Neural progenitor cell (in vitro differentiated cells): ENCODE measurements around the gene UNC5A. TPM values are rescaled to one million over a fixed set of nuclear protein-coding genes. Genes with fewer than 3 reads are reported as not detected.
A peak's percentile ranks its signal among the peaks of the same experiment; 100 is the strongest.

Experiments
- DNase-seq: peaks from one replicate; pipeline ENCODE4 v3.0.0-alpha.2; 2016; ENCODE audit warnings: low spot score
- H2AFZ ChIP-seq: fragments of 200-600 bp; sonication (generic); replicated peaks from 2 replicates; pipeline ENCODE4 v1.6.1; 2016; ENCODE audit warnings: antibody characterized with exemption
- H3F3A ChIP-seq: fragments of 200-600 bp; sonication (generic); 2 replicates; pipeline ENCODE4 v1.6.1; 2016; ENCODE audit warnings: antibody characterized with exemption, low read depth
- H3K27ac ChIP-seq: fragments of 200-600 bp; sonication (generic); 2 replicates; pipeline ENCODE4 v1.5.1; 2016; ENCODE audit warnings: mild to moderate bottlenecking
- H3K27me3 ChIP-seq: fragments of 200-600 bp; sonication (generic); 2 replicates; pipeline ENCODE4 v1.6.1; 2016; ENCODE audit warnings: mild to moderate bottlenecking, moderate library complexity
- H3K36me3 ChIP-seq: fragments of 200-600 bp; sonication (generic); 2 replicates; pipeline ENCODE4 v1.5.1; 2016
- H3K4me1 ChIP-seq: fragments of 200-600 bp; sonication (generic); 2 replicates; pipeline ENCODE4 v1.6.1; 2016; ENCODE audit warnings: mixed run types
- H3K4me2 ChIP-seq: fragments of 200-600 bp; sonication (generic); 2 replicates; pipeline ENCODE4 v1.6.1; 2016
- H3K4me3 ChIP-seq: fragments of 200-600 bp; sonication (generic); 2 replicates; pipeline ENCODE4 v1.5.1; 2016
- H3K79me2 ChIP-seq: fragments of 200-600 bp; sonication (generic); 2 replicates; pipeline ENCODE4 v1.6.1; 2016; ENCODE audit warnings: low read depth
- H3K9ac ChIP-seq: fragments of 200-600 bp; sonication (generic); 2 replicates; pipeline ENCODE4 v1.6.1; 2016
- H3K9me3 ChIP-seq: fragments of 200-600 bp; sonication (generic); 2 replicates; pipeline ENCODE4 v1.5.1; 2016; ENCODE audit warnings: low read depth
- H4K20me1 ChIP-seq: fragments of 200-600 bp; sonication (generic); 2 replicates; pipeline ENCODE4 v1.6.1; 2016; ENCODE audit warnings: low read depth
- H3K27ac Mint-ChIP-seq: 3 replicates; pipeline ENCODE4 v1.8.0; 2021; ENCODE audit warnings: mixed read lengths
- H3K27me3 Mint-ChIP-seq: 2 replicates; pipeline ENCODE4 v1.8.0; 2022; ENCODE audit warnings: low read depth, mild to moderate bottlenecking, inconsistent platforms, moderate library complexity, mixed read lengths; ENCODE audit not compliant: insufficient read depth
- H3K36me3 Mint-ChIP-seq: 3 replicates; pipeline ENCODE4 v1.8.0; 2021; ENCODE audit warnings: mixed read lengths
- H3K4me1 Mint-ChIP-seq: 3 replicates; pipeline ENCODE4 v1.8.0; 2021; ENCODE audit warnings: mixed read lengths
- H3K4me3 Mint-ChIP-seq: 3 replicates; pipeline ENCODE4 v1.8.0; 2021; ENCODE audit warnings: mild to moderate bottlenecking, moderate library complexity, mixed read lengths
- H3K9me3 Mint-ChIP-seq: 3 replicates; pipeline ENCODE4 v1.8.0; 2020; ENCODE audit warnings: mixed read lengths
- CTCF ChIP-seq: fragments of 200-600 bp; sonication (generic); IDR thresholded peaks from 2 replicates; pipeline ENCODE4 v1.5.1; 2017; ENCODE audit warnings: antibody characterized with exemption, mild to moderate bottlenecking
- EZH2 ChIP-seq: fragments of 200-600 bp; sonication (generic); IDR thresholded peaks from 2 replicates; pipeline ENCODE4 v1.6.1; 2017; ENCODE audit warnings: antibody characterized with exemption, mild to moderate bottlenecking, moderate library complexity
- EZH2phosphoT487 ChIP-seq: fragments of 200-600 bp; sonication (generic); IDR thresholded peaks from 2 replicates; pipeline ENCODE4 v1.6.1; 2017; ENCODE audit warnings: antibody characterized with exemption
- total RNA-seq: library from RNA; depleted of rRNA; stranded (reverse); fragments of >200 nt; gene quantifications from 2 replicates; pipeline ENCODE4 v1.2.3, GENCODE V29; 2015; ENCODE audit warnings: low replicate concordance

UNC5A gene
- total RNA-seq, 1 donor from 2014 or later, result 1.2 TPM

GRCh38 chr5:176874198-176874780 is 63.9 kb downstream of the UNC5A start:
- Histone ChIP-seq H2AFZ (no peak overlapping the region), H3K27ac (no peak overlapping the region), H3K4me2 (no peak overlapping the region), H3K9me3 (no peaks in the 10 kb centered on the region), H3K27me3 (no peaks in the 10 kb centered on the region), H3K9ac (no peak overlapping the region), H3K4me1 (peaks cover 5% of the 10 kb centered on the region), H3K4me3 (no peak overlapping the region), H3K79me2 (no peaks in the 10 kb centered on the region), H4K20me1 (no peaks in the 10 kb centered on the region), H3F3A (no peaks in the 10 kb centered on the region), H3K36me3 (no peaks in the 10 kb centered on the region)
- H3K9me3 Mint-ChIP-seq, result no peaks in the 10 kb centered on the region
- peaks cover 25% of the 10 kb centered on the region for H3K4me1 Mint-ChIP-seq
- no peak for TF ChIP-seq EZH2phosphoT487
- no peak for DNase-seq
- no peak overlapping the region for H3K27ac Mint-ChIP-seq
- no peaks in the 10 kb centered on the region for H3K36me3 Mint-ChIP-seq
- H3K27me3 Mint-ChIP-seq, result peaks cover 26% of the 10 kb centered on the region
- H3K4me3 Mint-ChIP-seq, result no peak overlapping the region

- Histone ChIP-seq H3K36me3 (no peaks in the 10 kb centered on the region), H3K9ac (no peak overlapping the region), H3K9me3 (no peaks in the 10 kb centered on the region), H3F3A (no peaks in the 10 kb centered on the region), H3K79me2 (no peaks in the 10 kb centered on the region), H3K27ac (no peak overlapping the region), H4K20me1 (no peaks in the 10 kb centered on the region), H2AFZ (no peak overlapping the region), H3K27me3 (no peaks in the 10 kb centered on the region), H3K4me1 (peaks cover 5% of the 10 kb centered on the region), H3K4me3 (no peak overlapping the region), H3K4me2 (no peak overlapping the region)
- DNase-seq, result no peak
- Mint-ChIP-seq H3K4me1 (peaks cover 22% of the 10 kb centered on the region), H3K4me3 (no peak overlapping the region), H3K27me3 (peaks cover 26% of the 10 kb centered on the region), H3K9me3 (no peaks in the 10 kb centered on the region), H3K36me3 (no peaks in the 10 kb centered on the region), H3K27ac (no peak overlapping the region)
- TF ChIP-seq CTCF (no peak), EZH2phosphoT487 (no peak), EZH2 (no peak)
Observed at GRCh38 chr5:176875014-176875550, 64.7 kb downstream of the UNC5A start.

GRCh38 chr5:176875783-176876505 is 65.6 kb downstream of the UNC5A start:
- Histone ChIP-seq H3K27ac (no peak overlapping the region), H3K9me3 (no peaks in the 10 kb centered on the region), H3K79me2 (no peaks in the 10 kb centered on the region), H3K4me3 (no peak overlapping the region), H2AFZ (no peak overlapping the region), H3K36me3 (no peaks in the 10 kb centered on the region), H3K4me2 (no peak overlapping the region), H3K9ac (no peak overlapping the region), H3F3A (no peaks in the 10 kb centered on the region), H3K27me3 (no peaks in the 10 kb centered on the region), H4K20me1 (no peaks in the 10 kb centered on the region), H3K4me1 (peaks cover 5% of the 10 kb centered on the region)
- Mint-ChIP-seq H3K27ac (peak overlapping the region; percentile 58), H3K36me3 (no peaks in the 10 kb centered on the region), H3K27me3 (peaks cover 26% of the 10 kb centered on the region), H3K4me1 (peaks cover 20% of the 10 kb centered on the region), H3K4me3 (no peak overlapping the region), H3K9me3 (no peaks in the 10 kb centered on the region)
- no peak for TF ChIP-seq CTCF
- DNase-seq, result no peak
